GM18526 (cell line): Measurements from ENCODE around the gene PSMB10.

Experiments
- POLR2A ChIP-seq: IDR thresholded peaks from 3 replicates; pipeline ENCODE4 v1.6.1; 2011; ENCODE audit not compliant: insufficient read length; ENCODE audit errors: extremely low read depth

PSMB10 gene

GRCh38 chr16:67923414-67924116, 13.1 kb downstream of the PSMB10 start:
- no peak for TF ChIP-seq POLR2A

GRCh38 chr16:67922740-67923139, 13.9 kb downstream of the PSMB10 start:
- no peak for TF ChIP-seq POLR2A

DNA sequence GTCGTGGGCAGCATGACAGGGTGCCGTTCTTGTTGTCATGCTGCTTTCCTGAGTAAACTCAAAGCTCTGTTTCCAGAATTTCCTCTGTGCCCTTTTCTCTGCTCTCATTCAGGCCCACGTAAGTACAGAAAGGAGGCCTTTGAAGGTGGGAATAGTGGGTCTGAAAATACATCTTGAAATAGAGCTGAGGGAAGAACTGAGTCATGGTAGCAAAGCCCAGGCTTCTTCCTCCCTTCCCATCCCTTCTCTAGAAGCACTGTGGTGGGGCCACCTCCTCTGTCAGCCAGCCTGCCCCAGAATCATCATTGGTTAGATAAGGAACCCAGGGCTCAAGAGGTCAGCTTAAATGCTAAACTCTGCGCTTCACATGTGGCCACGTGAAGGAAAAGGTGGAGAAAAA, 14.4 kb downstream of the PSMB10 start:
- no peak for TF ChIP-seq POLR2A

GRCh38 chr16:67919622-67920221, 16.9 kb downstream of the PSMB10 start:
- no peak for TF ChIP-seq POLR2A

GRCh38 chr16:67917852-67918236, 18.8 kb downstream of the PSMB10 start:
- no peak for TF ChIP-seq POLR2A

- no peak for TF ChIP-seq POLR2A
Observed at GRCh38 chr16:67917140-67917851, 19.4 kb downstream of the PSMB10 start.

DNA sequence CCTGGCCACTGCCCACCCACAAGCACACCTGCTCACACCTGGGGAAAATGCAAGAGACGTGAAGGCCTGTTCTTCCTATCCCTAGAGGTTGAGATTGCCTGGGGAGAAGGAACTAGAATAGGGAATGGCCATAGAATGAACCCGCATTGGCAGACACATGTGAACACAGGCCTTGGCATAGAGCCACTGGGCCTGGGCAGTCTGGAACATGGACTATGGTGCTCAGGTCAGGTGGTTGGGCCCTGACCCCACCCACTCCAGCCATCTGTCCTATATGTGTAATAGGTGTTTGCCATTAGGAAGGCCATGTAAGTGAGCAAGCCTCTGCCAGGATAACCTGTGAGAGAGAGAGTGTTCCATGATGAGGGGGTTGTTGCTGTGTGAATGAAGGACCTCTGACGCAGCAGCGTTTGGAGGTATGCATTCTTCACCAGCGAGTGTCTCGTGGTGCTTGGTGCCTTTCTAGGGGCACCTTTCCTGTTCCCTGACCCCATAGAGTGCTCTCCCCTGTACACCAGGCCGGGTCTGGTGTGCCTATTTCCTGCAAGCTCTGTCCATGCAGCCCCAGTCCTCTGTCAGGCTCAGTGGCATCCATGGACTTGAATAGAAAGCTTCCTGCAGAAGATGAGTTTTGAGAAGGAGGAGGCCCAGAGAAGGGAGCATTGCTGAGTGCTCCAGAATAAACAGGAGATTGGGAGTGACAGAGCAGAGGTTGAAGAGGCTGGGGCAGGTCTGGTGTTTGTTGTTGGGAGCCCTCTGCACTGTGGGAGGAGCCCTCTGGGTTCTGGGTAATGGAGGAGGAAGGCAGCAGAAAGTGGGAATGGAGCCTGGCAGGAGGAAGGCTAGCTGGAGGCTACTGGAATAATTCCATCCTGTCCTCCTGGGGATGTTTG, 20.6 kb downstream of the PSMB10 start:
- no peak for TF ChIP-seq POLR2A

GRCh38 chr16:67914758-67915495, 21.7 kb downstream of the PSMB10 start:
- no peak for TF ChIP-seq POLR2A

DNA sequence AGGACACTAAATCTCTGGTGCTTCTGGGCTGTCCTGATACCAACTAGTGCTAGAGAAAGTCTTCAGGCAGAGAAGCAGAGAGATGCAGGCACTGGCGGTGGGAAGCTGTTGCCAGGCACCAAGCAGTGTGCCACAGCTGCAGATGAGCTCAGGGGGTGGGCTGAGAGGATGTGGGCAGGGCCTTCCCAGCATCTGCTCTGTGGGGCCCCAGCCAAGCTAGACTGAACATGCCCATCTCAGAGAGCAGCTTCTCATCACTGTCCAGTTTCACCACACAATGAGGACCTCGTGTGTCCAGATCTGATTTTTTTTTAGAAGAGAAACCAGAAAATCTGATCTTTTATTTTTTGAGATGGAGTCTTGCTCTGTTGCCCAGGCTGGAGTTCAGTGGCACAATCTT, 26.5 kb downstream of the PSMB10 start:
- TF ChIP-seq POLR2A, result no peak

- no peak for TF ChIP-seq POLR2A
Observed at GRCh38 chr16:67909056-67909742, 27.5 kb downstream of the PSMB10 start.

DNA sequence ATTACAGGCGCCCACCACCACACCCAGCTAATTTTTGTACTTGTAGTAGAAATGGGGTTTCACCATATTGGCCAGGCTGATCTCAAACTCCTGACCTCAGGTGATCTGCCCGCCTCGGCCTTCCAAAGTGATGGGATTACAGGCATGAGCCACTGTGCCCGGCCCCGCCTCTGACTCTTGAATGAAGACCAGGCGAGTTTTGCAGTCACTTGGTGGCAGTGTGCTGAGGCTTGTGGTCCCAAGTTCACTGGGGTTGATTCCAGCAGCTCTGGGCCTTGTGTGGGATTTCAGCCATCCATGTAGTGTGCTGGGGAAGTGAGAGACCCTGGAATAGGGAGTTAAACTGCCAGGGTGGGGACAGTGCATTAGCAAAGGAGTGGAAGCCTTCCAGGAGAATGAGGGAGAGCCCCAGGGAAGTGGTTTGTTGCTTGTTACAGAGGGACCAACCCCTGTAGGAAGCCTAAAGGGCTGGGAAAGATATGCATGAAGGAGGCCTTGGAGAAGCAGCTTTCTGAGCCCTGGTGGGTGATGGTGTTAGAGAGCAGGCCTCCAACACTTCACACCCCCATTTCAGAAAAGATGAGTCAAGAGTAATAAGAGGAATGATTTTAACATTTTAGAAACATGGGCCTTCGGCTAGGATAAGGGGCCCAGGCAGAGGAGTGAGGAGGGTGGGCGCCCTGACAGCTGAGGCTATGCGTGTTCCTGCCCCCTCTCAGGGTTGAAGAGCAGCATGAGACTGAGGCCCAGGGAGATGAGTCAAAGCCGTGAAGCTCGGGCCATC, 29.1 kb downstream of the PSMB10 start:
- TF ChIP-seq POLR2A, result no peak

- TF ChIP-seq POLR2A, result no peak
Observed at GRCh38 chr16:67902831-67903230, 33.8 kb downstream of the PSMB10 start.

DNA sequence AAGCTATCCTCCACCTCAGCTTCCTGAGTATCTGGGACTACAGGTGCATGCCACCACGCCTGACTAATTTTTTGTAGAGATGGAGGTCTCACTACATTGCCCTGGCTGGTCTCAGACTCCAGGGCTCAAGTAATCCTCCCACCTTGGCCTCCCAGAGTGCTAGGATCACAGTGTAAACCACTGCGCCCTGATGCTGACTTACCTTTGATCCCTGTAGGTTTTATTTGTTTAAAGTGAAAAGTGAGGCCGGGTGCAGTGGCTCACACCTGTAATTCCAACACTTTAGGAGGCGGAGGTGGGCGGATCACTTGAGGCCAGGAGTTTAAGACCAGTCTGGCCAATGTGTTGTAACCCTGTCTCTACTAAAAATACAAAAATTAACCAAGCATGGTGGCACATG, 34.9 kb downstream of the PSMB10 start:
- no peak for TF ChIP-seq POLR2A

GRCh38 chr16:67897231-67897630, 39.4 kb downstream of the PSMB10 start:
- no peak for TF ChIP-seq POLR2A
